OCI-LY7 (cell line): ENCODE measurements around the gene EVI5L. TPM values are rescaled to one million over a fixed set of nuclear protein-coding genes. Genes with fewer than 3 reads are reported as not detected.

Experiments
- BruUV-seq: library from RNA; stranded (reverse); fragments of 400-500 nt; replicated peaks from 2 replicates; lab custom pipeline; 2021; lab: Mats Ljungman, UMichigan
- CTCF ChIA-PET: fragments of 300-600 bp; sonication (Branson Sonifier 250); formaldehyde crosslinking; loops from one replicate; lab custom pipeline; 2022; ENCODE audit warnings: antibody characterized with exemption; ENCODE audit not compliant: unreplicated experiment; lab: Charles Lee
- POLR2A ChIA-PET: fragments of 300-600 bp; sonication (Branson Sonifier 250); formaldehyde crosslinking; loops from one replicate; lab custom pipeline; 2022; ENCODE audit warnings: antibody characterized with exemption; lab: Charles Lee
- DNase-seq: peaks from one replicate; pipeline ENCODE4 v3.0.0-alpha.2; 2015; ENCODE audit warnings: low spot score
- H2AFZ ChIP-seq: fragments of 200-600 bp; sonication (generic), shearing (Covaris generic); 2 replicates; pipeline ENCODE4 v1.6.1; 2014; ENCODE audit warnings: mild to moderate bottlenecking, antibody characterized with exemption, low read length, moderate library complexity
- H3K27ac ChIP-seq: fragments of 200-600 bp; sonication (generic); 2 replicates; pipeline ENCODE4 v1.5.1; 2014; ENCODE audit warnings: mixed run types, low read depth, mild to moderate bottlenecking, moderate library complexity, low read length, inconsistent platforms; ENCODE audit not compliant: poor library complexity, severe bottlenecking
- H3K36me3 ChIP-seq: fragments of 200-600 bp; sonication (generic); 2 replicates; pipeline ENCODE4 v1.6.1; 2014; ENCODE audit warnings: mild to moderate bottlenecking, antibody characterized with exemption, low read length, moderate library complexity, mixed read lengths; ENCODE audit not compliant: insufficient read depth
- H3K4me1 ChIP-seq: fragments of 200-600 bp; sonication (generic); 2 replicates; pipeline ENCODE4 v1.5.1; 2014; ENCODE audit warnings: mild to moderate bottlenecking, low read length; ENCODE audit not compliant: insufficient read depth, poor library complexity, severe bottlenecking
- H3K4me2 ChIP-seq: fragments of 200-600 bp; sonication (generic); 2 replicates; pipeline ENCODE4 v1.6.1; 2014; ENCODE audit warnings: mild to moderate bottlenecking, low read length
- H3K4me3 ChIP-seq: fragments of 200-600 bp; sonication (generic); 2 replicates; pipeline ENCODE4 v1.5.1; 2014; ENCODE audit warnings: mild to moderate bottlenecking, low read depth, low read length; ENCODE audit not compliant: poor library complexity, severe bottlenecking
- H3K79me2 ChIP-seq: fragments of 200-600 bp; sonication (generic); 2 replicates; pipeline ENCODE4 v1.6.1; 2016; ENCODE audit warnings: low read depth, mild to moderate bottlenecking, low read length, moderate library complexity, mixed read lengths; ENCODE audit not compliant: insufficient read depth
- H3K9me2 ChIP-seq: fragments of 200-600 bp; sonication (generic); 2 replicates; pipeline ENCODE4 v1.6.1; 2016; ENCODE audit warnings: mild to moderate bottlenecking, low read length, mixed read lengths; ENCODE audit not compliant: insufficient read depth
- H3K9me3 ChIP-seq: fragments of 200-600 bp; sonication (generic); 2 replicates; pipeline ENCODE4 v1.6.1; 2014; ENCODE audit warnings: mild to moderate bottlenecking, mixed run types, low read length, mixed read lengths
- H4K20me1 ChIP-seq: fragments of 200-600 bp; sonication (generic); 2 replicates; pipeline ENCODE4 v1.6.1; 2014; ENCODE audit warnings: mild to moderate bottlenecking, antibody characterized with exemption, low read length, moderate library complexity, mixed read lengths; ENCODE audit not compliant: insufficient read depth
- CTCF ChIP-seq: fragments of 200-600 bp; sonication (generic); conservative IDR thresholded peaks from 2 replicates; pipeline ENCODE4 v1.5.1; 2014; ENCODE audit warnings: mild to moderate bottlenecking, antibody characterized with exemption, low read length, moderate library complexity, mixed read lengths
- EZH2phosphoT487 ChIP-seq: fragments of 200-600 bp; sonication (generic); IDR thresholded peaks from 2 replicates; pipeline ENCODE4 v1.6.1; 2018; ENCODE audit warnings: low read depth, borderline replicate concordance, mild to moderate bottlenecking, mixed run types, antibody characterized with exemption, low read length, moderate library complexity, mixed read lengths
- intact Hi-C: fragments of 100-400 bp; cut with micrococcal nuclease; formaldehyde crosslinking; loops from one replicate; pipeline ENCODE4 v1.10.0; 2022; ENCODE audit not compliant: unreplicated experiment
- total RNA-seq, 2 experiments: library from RNA; depleted of rRNA in 1 of 2; stranded (reverse); fragments of >200 nt in 1 of 2; shearing (Covaris generic) in 1 of 2; gene quantifications; 2 replicates each; pipeline ENCODE4 v1.2.3, GENCODE V29; 2014 to 2022

The EVI5L gene
- total RNA-seq, 2 experiments from 2014 or later: 2.7 to 5.5 TPM

GRCh38 chr19:7914099-7914498, 84.1 kb downstream of the EVI5L start:
- TF ChIP-seq CTCF: no peak
- TF ChIP-seq EZH2phosphoT487: no peak
- Histone ChIP-seq H3K27ac (no peak overlapping the region), H3K4me1 (no peaks in the 10 kb centered on the region), H3K9me2 (no peaks in the 10 kb centered on the region), H3K79me2 (no peaks in the 10 kb centered on the region), H3K4me3 (no peak overlapping the region), H3K4me2 (no peak overlapping the region), H3K36me3 (peaks cover 33% of the 10 kb centered on the region), H4K20me1 (no peaks in the 10 kb centered on the region), H2AFZ (no peak overlapping the region), H3K9me3 (no peaks in the 10 kb centered on the region)
- no peak for DNase-seq
- ChIA-PET CTCF (no interaction called here), POLR2A (no interaction called here)
- intact Hi-C loops: no loop called here
- no TSS peak for BruUV-seq

Other genes starting within 250 kb of the EVI5L start
- 1.1 and 1.6 TPM in 2 replicates for gene CAMSAP3, start 234.4 kb upstream of the EVI5L start, total RNA-seq (2014; rRNA removed; shearing (Covaris generic))
- gene CAMSAP3, start 234.4 kb upstream of the EVI5L start, total RNA-seq (2022): 1.9 and 2.8 TPM in 2 replicates
- 35.0 and 36.6 TPM in 2 replicates for gene XAB2, start 200.7 kb upstream of the EVI5L start, total RNA-seq (2014; rRNA removed; shearing (Covaris generic))
- gene XAB2, start 200.7 kb upstream of the EVI5L start, total RNA-seq (2022): 39.7 and 39.9 TPM in 2 replicates
- gene PET100, start 200.4 kb upstream of the EVI5L start, total RNA-seq (2014; rRNA removed; shearing (Covaris generic)): 48.8 and 65.4 TPM in 2 replicates
- 111 and 118 TPM in 2 replicates for gene PET100, start 200.4 kb upstream of the EVI5L start, total RNA-seq (2022)
- 0.82 TPM in 1 of 2 replicates, not detected in the other for gene PCP2, start 196.5 kb upstream of the EVI5L start, total RNA-seq (2014; rRNA removed; shearing (Covaris generic))
- gene PCP2, start 196.5 kb upstream of the EVI5L start, total RNA-seq (2022): 2.0 and 2.1 TPM in 2 replicates
- gene STXBP2, start 193.1 kb upstream of the EVI5L start, total RNA-seq (2014; rRNA removed; shearing (Covaris generic)): 27.7 and 43.0 TPM in 2 replicates
- 121 and 138 TPM in 2 replicates for gene STXBP2, start 193.1 kb upstream of the EVI5L start, total RNA-seq (2022)
- not detected in 2 replicates for gene RETN, start 161.2 kb upstream of the EVI5L start, total RNA-seq (2014; rRNA removed; shearing (Covaris generic))
- gene RETN, start 161.2 kb upstream of the EVI5L start, total RNA-seq (2022): not detected in 2 replicates
- gene MCEMP1, start 153.1 kb upstream of the EVI5L start, total RNA-seq (2014; rRNA removed; shearing (Covaris generic)): 0.22 and 0.28 TPM in 2 replicates
- not detected in 2 replicates for gene MCEMP1, start 153.1 kb upstream of the EVI5L start, total RNA-seq (2022)
- 78.4 and 91.5 TPM in 2 replicates for gene TRAPPC5, start 149.4 kb upstream of the EVI5L start, total RNA-seq (2014; rRNA removed; shearing (Covaris generic))
- 115 and 150 TPM in 2 replicates for gene TRAPPC5, start 149.4 kb upstream of the EVI5L start, total RNA-seq (2022)
- gene FCER2, start 128.1 kb upstream of the EVI5L start, total RNA-seq (2014; rRNA removed; shearing (Covaris generic)): 3.3 and 3.7 TPM in 2 replicates
- 3.9 and 4.6 TPM in 2 replicates for gene FCER2, start 128.1 kb upstream of the EVI5L start, total RNA-seq (2022)
- not detected in 2 replicates for gene CLEC4G, start 98.1 kb upstream of the EVI5L start, total RNA-seq (2014; rRNA removed; shearing (Covaris generic))
- gene CLEC4G, start 98.1 kb upstream of the EVI5L start, total RNA-seq (2022): not detected in 2 replicates
- not detected in 2 replicates for gene CD209, start 82.7 kb upstream of the EVI5L start, total RNA-seq (2014; rRNA removed; shearing (Covaris generic))
- not detected in 2 replicates for gene CD209, start 82.7 kb upstream of the EVI5L start, total RNA-seq (2022)
- gene CLEC4M, start 67.0 kb upstream of the EVI5L start, total RNA-seq (2014; rRNA removed; shearing (Covaris generic)): not detected in 2 replicates
- gene CLEC4M, start 67.0 kb upstream of the EVI5L start, total RNA-seq (2022): not detected in 2 replicates
- gene PRR36, start 44.2 kb downstream of the EVI5L start, total RNA-seq (2014; rRNA removed; shearing (Covaris generic)): not detected in 2 replicates
- 0.17 TPM in 1 of 2 replicates, not detected in the other for gene PRR36, start 44.2 kb downstream of the EVI5L start, total RNA-seq (2022)
- 0.08 TPM in 1 of 2 replicates, not detected in the other for gene LRRC8E, start 58.3 kb downstream of the EVI5L start, total RNA-seq (2014; rRNA removed; shearing (Covaris generic))
- not detected in 2 replicates for gene LRRC8E, start 58.3 kb downstream of the EVI5L start, total RNA-seq (2022)
- 19.4 and 23.2 TPM in 2 replicates for gene MAP2K7, start 73.7 kb downstream of the EVI5L start, total RNA-seq (2014; rRNA removed; shearing (Covaris generic))
- gene MAP2K7, start 73.7 kb downstream of the EVI5L start, total RNA-seq (2022): 44.5 and 48.1 TPM in 2 replicates
- gene TGFBR3L, start 84.6 kb downstream of the EVI5L start, total RNA-seq (2014; rRNA removed; shearing (Covaris generic)): 0.13 TPM in 1 of 2 replicates, not detected in the other
- gene TGFBR3L, start 84.6 kb downstream of the EVI5L start, total RNA-seq (2022): 0.61 and 0.74 TPM in 2 replicates
- gene SNAPC2, start 90.1 kb downstream of the EVI5L start, total RNA-seq (2014; rRNA removed; shearing (Covaris generic)): 4.9 and 21.6 TPM in 2 replicates
- gene SNAPC2, start 90.1 kb downstream of the EVI5L start, total RNA-seq (2022): 6.2 and 8.2 TPM in 2 replicates
- 0.13 TPM in 1 of 2 replicates, not detected in the other for gene CTXN1, start 95.9 kb downstream of the EVI5L start, total RNA-seq (2014; rRNA removed; shearing (Covaris generic))
- gene CTXN1, start 95.9 kb downstream of the EVI5L start, total RNA-seq (2022): 0.98 and 1.0 TPM in 2 replicates
- 86.0 and 89.0 TPM in 2 replicates for gene TIMM44, start 113.4 kb downstream of the EVI5L start, total RNA-seq (2014; rRNA removed; shearing (Covaris generic))
- gene TIMM44, start 113.4 kb downstream of the EVI5L start, total RNA-seq (2022): 97.6 and 116 TPM in 2 replicates
- gene ELAVL1, start 175.4 kb downstream of the EVI5L start, total RNA-seq (2014; rRNA removed; shearing (Covaris generic)): 43.5 and 65.4 TPM in 2 replicates
- 162 and 168 TPM in 2 replicates for gene ELAVL1, start 175.4 kb downstream of the EVI5L start, total RNA-seq (2022)
- 0.88 TPM in 1 of 2 replicates, not detected in the other for gene CCL25, start 222.5 kb downstream of the EVI5L start, total RNA-seq (2014; rRNA removed; shearing (Covaris generic))
- 0.57 and 0.70 TPM in 2 replicates for gene CCL25, start 222.5 kb downstream of the EVI5L start, total RNA-seq (2022)